ENCODE results near the gene MPZL2. TPM values are rescaled to one million over a fixed set of nuclear protein-coding genes. Genes with fewer than 3 reads are reported as not detected.

The MPZL2 gene
- polyA plus RNA-seq, 1 of the 3 experiments (the other 2 are of a cell fraction) = 6.2 TPM

GRCh38 chr11:118239509-118240205, 24.4 kb downstream of the MPZL2 start:
- no peak overlapping the region for H3K4me2 ChIP-seq
- no peak overlapping the region for H3K9ac ChIP-seq
- TF ChIP-seq RXRA (IDR thresholded peaks at IDR 0.05; ENCODE audit: borderline replicate concordance, low read depth) = no peak
- no peak for TF ChIP-seq GATA2 (CRISPR knock-in tag; IDR thresholded peaks at IDR 0.05)
- no peak for TF ChIP-seq TEAD4 (IDR thresholded peaks at IDR 0.05; ENCODE audit: borderline replicate concordance, insufficient read depth)
- no peak for TF ChIP-seq JUND (IDR thresholded peaks at IDR 0.05)
- H3K9me2 ChIP-seq = no peaks in the 10 kb centered on the region
- ChIA-PET POLR2A (no interaction called here), CTCF (interaction anchor here (1.2 kb wide), 1 partner anchor 13 kb away, joined by 3 read pairs; no protein-coding TSS in a partner anchor)
- no peaks in the 10 kb centered on the region for H3F3A ChIP-seq (replicated peaks; ENCODE audit: insufficient read depth)
- WGBS (ENCODE audit: low lambda C conversion rate) = 18% methylated on average over 5 of the region's 5 CpGs
- H3K27me3 ChIP-seq (ENCODE audit: insufficient read depth) = peaks cover 7% of the 10 kb centered on the region; the same call in 1 of the 2 replicates
- no peaks in the 10 kb centered on the region for H4K20me1 ChIP-seq (ENCODE audit: insufficient read depth)
- no peak overlapping the region for H3K4me3 ChIP-seq (ENCODE audit: low read depth in 2 of 2, low read length in 1 of 2)
- no peaks in the 10 kb centered on the region for H3K4me1 ChIP-seq (ENCODE audit: control insufficient read depth in 1 of 2, insufficient read depth in 2 of 2, low read depth in 1 of 2, low read length in 1 of 2)
- no peak for DNase-seq
- H3K9me3 ChIP-seq = no peaks in the 10 kb centered on the region
- H3K36me3 ChIP-seq (replicated peaks in 1 of 2; ENCODE audit: control insufficient read depth in 1 of 2, insufficient read depth in 2 of 2, low read length in 1 of 2) = no peaks in the 10 kb centered on the region
- no peaks in the 10 kb centered on the region for H3K79me2 ChIP-seq (ENCODE audit: insufficient read depth)
- no peak overlapping the region for H3K27ac ChIP-seq (ENCODE audit: low read depth in 2 of 2, low read length in 1 of 2)
- H2AFZ ChIP-seq (ENCODE audit: low read depth) = no peak overlapping the region

- Histone ChIP-seq H3K4me2 (no peak overlapping the region), H3K4me1 (ENCODE audit: control insufficient read depth in 1 of 2, insufficient read depth in 2 of 2, low read depth in 1 of 2, low read length in 1 of 2) (no peaks in the 10 kb centered on the region), H2AFZ (ENCODE audit: low read depth) (no peak overlapping the region), H3K79me2 (ENCODE audit: insufficient read depth) (no peaks in the 10 kb centered on the region), H3F3A (replicated peaks; ENCODE audit: insufficient read depth) (no peaks in the 10 kb centered on the region), H3K9me2 (no peaks in the 10 kb centered on the region), H3K36me3 (replicated peaks in 1 of 2; ENCODE audit: control insufficient read depth in 1 of 2, insufficient read depth in 2 of 2, low read length in 1 of 2) (no peaks in the 10 kb centered on the region), H3K9ac (no peak overlapping the region), H3K9me3 (no peaks in the 10 kb centered on the region), H3K27ac (ENCODE audit: low read depth in 2 of 2, low read length in 1 of 2) (no peak overlapping the region), H3K4me3 (ENCODE audit: low read depth in 2 of 2, low read length in 1 of 2) (no peak overlapping the region), H3K27me3 (ENCODE audit: insufficient read depth) (peaks cover under 1% of the 10 kb centered on the region; the same call in 1 of the 2 replicates), H4K20me1 (ENCODE audit: insufficient read depth) (no peaks in the 10 kb centered on the region)
- no peak for DNase-seq
- CTCF ChIA-PET = interaction anchor here (1.2 kb wide), 1 partner anchor 12 kb away, joined by 3 read pairs; no protein-coding TSS in a partner anchor
- 0% methylated on average over 1 of the region's 1 CpG for WGBS (ENCODE audit: low lambda C conversion rate)
- TF ChIP-seq IRF3 (IDR thresholded peaks at IDR 0.05; ENCODE audit: low read depth, low read length) = no peak
- no peak for TF ChIP-seq POLR2AphosphoS5 (IDR thresholded peaks at IDR 0.05; ENCODE audit: low read depth, low read length)
- TF ChIP-seq TCF12 (IDR thresholded peaks at IDR 0.05) = no peak
- TF ChIP-seq, protein P1, sequence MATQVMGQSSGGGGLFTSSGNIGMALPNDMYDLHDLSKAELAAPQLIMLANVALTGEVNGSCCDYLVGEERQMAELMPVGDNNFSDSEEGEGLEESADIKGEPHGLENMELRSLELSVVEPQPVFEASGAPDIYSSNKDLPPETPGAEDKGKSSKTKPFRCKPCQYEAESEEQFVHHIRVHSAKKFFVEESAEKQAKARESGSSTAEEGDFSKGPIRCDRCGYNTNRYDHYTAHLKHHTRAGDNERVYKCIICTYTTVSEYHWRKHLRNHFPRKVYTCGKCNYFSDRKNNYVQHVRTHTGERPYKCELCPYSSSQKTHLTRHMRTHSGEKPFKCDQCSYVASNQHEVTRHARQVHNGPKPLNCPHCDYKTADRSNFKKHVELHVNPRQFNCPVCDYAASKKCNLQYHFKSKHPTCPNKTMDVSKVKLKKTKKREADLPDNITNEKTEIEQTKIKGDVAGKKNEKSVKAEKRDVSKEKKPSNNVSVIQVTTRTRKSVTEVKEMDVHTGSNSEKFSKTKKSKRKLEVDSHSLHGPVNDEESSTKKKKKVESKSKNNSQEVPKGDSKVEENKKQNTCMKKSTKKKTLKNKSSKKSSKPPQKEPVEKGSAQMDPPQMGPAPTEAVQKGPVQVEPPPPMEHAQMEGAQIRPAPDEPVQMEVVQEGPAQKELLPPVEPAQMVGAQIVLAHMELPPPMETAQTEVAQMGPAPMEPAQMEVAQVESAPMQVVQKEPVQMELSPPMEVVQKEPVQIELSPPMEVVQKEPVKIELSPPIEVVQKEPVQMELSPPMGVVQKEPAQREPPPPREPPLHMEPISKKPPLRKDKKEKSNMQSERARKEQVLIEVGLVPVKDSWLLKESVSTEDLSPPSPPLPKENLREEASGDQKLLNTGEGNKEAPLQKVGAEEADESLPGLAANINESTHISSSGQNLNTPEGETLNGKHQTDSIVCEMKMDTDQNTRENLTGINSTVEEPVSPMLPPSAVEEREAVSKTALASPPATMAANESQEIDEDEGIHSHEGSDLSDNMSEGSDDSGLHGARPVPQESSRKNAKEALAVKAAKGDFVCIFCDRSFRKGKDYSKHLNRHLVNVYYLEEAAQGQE (IDR thresholded peaks at IDR 0.05; ENCODE audit: low read depth, low read length) = no peak
- no peak for TF ChIP-seq PBX3 (IDR thresholded peaks at IDR 0.05)
- TF ChIP-seq RFX5 (IDR thresholded peaks at IDR 0.05; ENCODE audit: low read length) = no peak
- TF ChIP-seq MXI1 (IDR thresholded peaks at IDR 0.05; ENCODE audit: low read depth, low read length) = no peak
- TF ChIP-seq SIN3A (IDR thresholded peaks at IDR 0.05; ENCODE audit: borderline replicate concordance, low read depth, low read length) = no peak
- TF ChIP-seq RXRA (IDR thresholded peaks at IDR 0.05; ENCODE audit: borderline replicate concordance, low read depth) = no peak
- no peak for TF ChIP-seq RAD21 (IDR thresholded peaks at IDR 0.05; ENCODE audit: low read length)
- POLR2A ChIA-PET = interaction anchor here (0.7 kb wide), 1 partner anchor 13 kb away, joined by 4 read pairs; the partner anchor contains the start of gene MPZL3
These were observed 25.2 kb downstream of the MPZL2 start for GRCh38 chr11:118238929-118239328.

Data from SK-N-SH (cell line).